HL-60 (cell line): ENCODE measurements around the gene STIM2.

Experiments used
- DNase-seq, 2 experiments: peaks; one replicate each; pipeline ENCODE4 v3.0.0-alpha.2; 2010 to 2020; ENCODE audit warnings: low read depth in 1 of 2, low spot score in 1 of 2
- H3K27ac ChIP-seq: fragments of 250-450 bp; sonication (Bioruptor Pico); replicated peaks from 2 replicates; pipeline ENCODE4 v1.5.1; 2020; ENCODE audit warnings: mild to moderate bottlenecking, moderate library complexity
- H3K27me3 ChIP-seq: fragments of 250-450 bp; sonication (Bioruptor Pico); 2 replicates; pipeline ENCODE4 v1.5.1; 2021; ENCODE audit warnings: mild to moderate bottlenecking, moderate library complexity; ENCODE audit not compliant: insufficient read depth, poor library complexity, severe bottlenecking
- H3K4me3 ChIP-seq: replicated peaks from 2 replicates; pipeline ENCODE4 v1.5.1; 2011; ENCODE audit warnings: mild to moderate bottlenecking, control low read depth, low read length; ENCODE audit not compliant: insufficient read depth
- GABPA ChIP-seq: IDR thresholded peaks from 2 replicates; pipeline ENCODE4 v1.6.1; 2012; ENCODE audit warnings: low read depth
- POLR2AphosphoS5 ChIP-seq: IDR thresholded peaks from 2 replicates; pipeline ENCODE4 v1.6.1; 2012; ENCODE audit warnings: low read depth
- SPI1 ChIP-seq: IDR thresholded peaks from 2 replicates; pipeline ENCODE4 v1.6.1; 2012; ENCODE audit warnings: low read depth, mild to moderate bottlenecking, borderline replicate concordance
- TF ChIP-seq, protein P1 (sequence below): IDR thresholded peaks from one replicate; pipeline ENCODE4 v1.5.1; 2011; ENCODE audit warnings: low read length, control low read depth, inconsistent platforms; ENCODE audit not compliant: insufficient read depth
- TF ChIP-seq, protein P2 (sequence below): IDR thresholded peaks from 2 replicates; pipeline ENCODE4 v1.6.1; 2012; ENCODE audit warnings: low read depth; ENCODE audit not compliant: insufficient replicate concordance

The STIM2 gene

GRCh38 chr4:26857278-26858034 lies 3.2 kb upstream of the STIM2 start:
- Histone ChIP-seq H3K27me3 (no peaks in the 10 kb centered on the region), H3K4me3 (peak overlapping the region; percentile 83), H3K27ac (peak overlapping the region; percentile 54)
- DNase-seq: peak; percentile 77 to 85
- peak; percentile 76 for TF ChIP-seq GABPA
- TF ChIP-seq, protein P1, sequence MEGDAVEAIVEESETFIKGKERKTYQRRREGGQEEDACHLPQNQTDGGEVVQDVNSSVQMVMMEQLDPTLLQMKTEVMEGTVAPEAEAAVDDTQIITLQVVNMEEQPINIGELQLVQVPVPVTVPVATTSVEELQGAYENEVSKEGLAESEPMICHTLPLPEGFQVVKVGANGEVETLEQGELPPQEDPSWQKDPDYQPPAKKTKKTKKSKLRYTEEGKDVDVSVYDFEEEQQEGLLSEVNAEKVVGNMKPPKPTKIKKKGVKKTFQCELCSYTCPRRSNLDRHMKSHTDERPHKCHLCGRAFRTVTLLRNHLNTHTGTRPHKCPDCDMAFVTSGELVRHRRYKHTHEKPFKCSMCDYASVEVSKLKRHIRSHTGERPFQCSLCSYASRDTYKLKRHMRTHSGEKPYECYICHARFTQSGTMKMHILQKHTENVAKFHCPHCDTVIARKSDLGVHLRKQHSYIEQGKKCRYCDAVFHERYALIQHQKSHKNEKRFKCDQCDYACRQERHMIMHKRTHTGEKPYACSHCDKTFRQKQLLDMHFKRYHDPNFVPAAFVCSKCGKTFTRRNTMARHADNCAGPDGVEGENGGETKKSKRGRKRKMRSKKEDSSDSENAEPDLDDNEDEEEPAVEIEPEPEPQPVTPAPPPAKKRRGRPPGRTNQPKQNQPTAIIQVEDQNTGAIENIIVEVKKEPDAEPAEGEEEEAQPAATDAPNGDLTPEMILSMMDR: no peak
- TF ChIP-seq, protein P2, sequence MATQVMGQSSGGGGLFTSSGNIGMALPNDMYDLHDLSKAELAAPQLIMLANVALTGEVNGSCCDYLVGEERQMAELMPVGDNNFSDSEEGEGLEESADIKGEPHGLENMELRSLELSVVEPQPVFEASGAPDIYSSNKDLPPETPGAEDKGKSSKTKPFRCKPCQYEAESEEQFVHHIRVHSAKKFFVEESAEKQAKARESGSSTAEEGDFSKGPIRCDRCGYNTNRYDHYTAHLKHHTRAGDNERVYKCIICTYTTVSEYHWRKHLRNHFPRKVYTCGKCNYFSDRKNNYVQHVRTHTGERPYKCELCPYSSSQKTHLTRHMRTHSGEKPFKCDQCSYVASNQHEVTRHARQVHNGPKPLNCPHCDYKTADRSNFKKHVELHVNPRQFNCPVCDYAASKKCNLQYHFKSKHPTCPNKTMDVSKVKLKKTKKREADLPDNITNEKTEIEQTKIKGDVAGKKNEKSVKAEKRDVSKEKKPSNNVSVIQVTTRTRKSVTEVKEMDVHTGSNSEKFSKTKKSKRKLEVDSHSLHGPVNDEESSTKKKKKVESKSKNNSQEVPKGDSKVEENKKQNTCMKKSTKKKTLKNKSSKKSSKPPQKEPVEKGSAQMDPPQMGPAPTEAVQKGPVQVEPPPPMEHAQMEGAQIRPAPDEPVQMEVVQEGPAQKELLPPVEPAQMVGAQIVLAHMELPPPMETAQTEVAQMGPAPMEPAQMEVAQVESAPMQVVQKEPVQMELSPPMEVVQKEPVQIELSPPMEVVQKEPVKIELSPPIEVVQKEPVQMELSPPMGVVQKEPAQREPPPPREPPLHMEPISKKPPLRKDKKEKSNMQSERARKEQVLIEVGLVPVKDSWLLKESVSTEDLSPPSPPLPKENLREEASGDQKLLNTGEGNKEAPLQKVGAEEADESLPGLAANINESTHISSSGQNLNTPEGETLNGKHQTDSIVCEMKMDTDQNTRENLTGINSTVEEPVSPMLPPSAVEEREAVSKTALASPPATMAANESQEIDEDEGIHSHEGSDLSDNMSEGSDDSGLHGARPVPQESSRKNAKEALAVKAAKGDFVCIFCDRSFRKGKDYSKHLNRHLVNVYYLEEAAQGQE: no peak
- peak; percentile 83 for TF ChIP-seq POLR2AphosphoS5
- no peak for TF ChIP-seq SPI1

GRCh38 chr4:26858035-26858918 lies 2.4 kb upstream of the STIM2 start:
- TF ChIP-seq, protein P1: no peak
- TF ChIP-seq POLR2AphosphoS5: no peak
- DNase-seq: no peak
- Histone ChIP-seq H3K4me3 (peak overlapping the region; percentile 83), H3K27me3 (no peaks in the 10 kb centered on the region), H3K27ac (peak overlapping the region; percentile 54)

DNA sequence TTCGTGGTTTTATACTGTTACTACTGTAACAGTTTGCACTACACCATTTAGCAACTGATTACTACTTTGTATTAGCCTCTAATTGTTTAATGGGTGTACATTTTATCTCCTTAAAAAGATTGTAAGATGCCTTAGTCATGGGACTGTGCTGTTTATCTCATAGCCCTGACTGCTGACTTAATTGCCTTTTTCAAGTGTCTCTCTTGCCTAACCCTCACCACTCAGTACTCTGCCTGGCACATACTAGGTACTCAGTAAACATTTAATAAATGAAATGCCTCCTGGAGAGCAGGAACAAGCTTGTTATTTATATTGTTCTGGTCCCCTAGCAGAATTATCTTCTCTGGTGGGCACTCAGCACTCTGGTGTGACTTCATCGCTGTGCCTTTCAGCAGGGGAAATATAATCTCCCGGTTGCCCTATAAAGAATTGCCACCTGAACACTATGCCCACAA lies 1.7 kb upstream of the STIM2 start:
- TF ChIP-seq, protein P1: no peak
- TF ChIP-seq GABPA: no peak
- no peak for TF ChIP-seq POLR2AphosphoS5
- no peak for TF ChIP-seq SPI1
- TF ChIP-seq, protein P2: no peak
- Histone ChIP-seq H3K4me3 (peak overlapping the region; percentile 83), H3K27me3 (no peaks in the 10 kb centered on the region), H3K27ac (no peak overlapping the region)
- no peak for DNase-seq
